GM12873 (cell line): ENCODE results near the gene SMIM23.

Experiments used
- TF ChIP-seq, protein P1 (sequence below): IDR thresholded peaks from 2 replicates; pipeline ENCODE4 v1.5.1; 2012; ENCODE audit warnings: low read depth, mild to moderate bottlenecking, moderate library complexity, low read length, control low read depth; ENCODE audit not compliant: insufficient read depth; ENCODE audit errors: missing control alignments

Gene SMIM23

DNA sequence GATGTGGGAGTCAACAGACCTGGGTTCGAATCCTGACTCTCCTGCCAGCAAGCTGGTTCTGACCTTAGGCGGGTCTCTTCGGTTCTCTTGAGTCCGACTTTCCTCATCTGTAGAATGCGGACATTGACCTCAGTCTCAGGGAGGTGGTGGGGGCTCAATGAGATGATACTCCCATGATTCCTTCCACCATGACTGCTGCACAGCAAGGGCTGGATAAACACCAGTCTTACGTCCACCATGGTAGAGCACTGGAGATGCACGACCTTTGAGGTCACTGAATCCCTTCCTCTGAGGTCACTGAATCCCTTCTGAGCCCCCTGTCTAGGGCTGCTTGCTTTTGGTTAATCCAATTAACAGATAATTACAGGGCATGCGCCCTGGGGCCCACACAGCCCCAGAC is 12.5 kb upstream of the SMIM23 start:
- TF ChIP-seq, protein P1, sequence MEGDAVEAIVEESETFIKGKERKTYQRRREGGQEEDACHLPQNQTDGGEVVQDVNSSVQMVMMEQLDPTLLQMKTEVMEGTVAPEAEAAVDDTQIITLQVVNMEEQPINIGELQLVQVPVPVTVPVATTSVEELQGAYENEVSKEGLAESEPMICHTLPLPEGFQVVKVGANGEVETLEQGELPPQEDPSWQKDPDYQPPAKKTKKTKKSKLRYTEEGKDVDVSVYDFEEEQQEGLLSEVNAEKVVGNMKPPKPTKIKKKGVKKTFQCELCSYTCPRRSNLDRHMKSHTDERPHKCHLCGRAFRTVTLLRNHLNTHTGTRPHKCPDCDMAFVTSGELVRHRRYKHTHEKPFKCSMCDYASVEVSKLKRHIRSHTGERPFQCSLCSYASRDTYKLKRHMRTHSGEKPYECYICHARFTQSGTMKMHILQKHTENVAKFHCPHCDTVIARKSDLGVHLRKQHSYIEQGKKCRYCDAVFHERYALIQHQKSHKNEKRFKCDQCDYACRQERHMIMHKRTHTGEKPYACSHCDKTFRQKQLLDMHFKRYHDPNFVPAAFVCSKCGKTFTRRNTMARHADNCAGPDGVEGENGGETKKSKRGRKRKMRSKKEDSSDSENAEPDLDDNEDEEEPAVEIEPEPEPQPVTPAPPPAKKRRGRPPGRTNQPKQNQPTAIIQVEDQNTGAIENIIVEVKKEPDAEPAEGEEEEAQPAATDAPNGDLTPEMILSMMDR = no peak

DNA sequence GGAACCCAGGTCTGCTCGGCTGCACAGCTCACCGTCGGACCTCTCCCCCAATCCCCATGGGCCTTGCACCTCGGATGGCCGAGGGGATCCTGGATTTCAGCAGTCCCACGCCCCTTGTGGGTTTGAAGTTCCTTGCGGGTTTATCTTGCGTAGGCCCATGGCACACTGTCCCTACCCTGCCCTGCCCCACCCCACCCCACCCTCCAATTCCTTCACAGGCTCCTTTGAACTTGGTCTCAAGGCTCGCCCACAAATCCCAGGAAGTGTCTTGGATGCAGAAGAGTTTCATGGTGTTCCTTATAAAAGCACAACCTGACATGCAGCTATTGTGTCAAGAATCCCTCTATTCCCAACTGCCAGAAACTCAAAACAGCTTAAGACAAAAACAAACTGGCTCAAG is 11.2 kb upstream of the SMIM23 start:
- TF ChIP-seq, protein P1 = no peak

DNA sequence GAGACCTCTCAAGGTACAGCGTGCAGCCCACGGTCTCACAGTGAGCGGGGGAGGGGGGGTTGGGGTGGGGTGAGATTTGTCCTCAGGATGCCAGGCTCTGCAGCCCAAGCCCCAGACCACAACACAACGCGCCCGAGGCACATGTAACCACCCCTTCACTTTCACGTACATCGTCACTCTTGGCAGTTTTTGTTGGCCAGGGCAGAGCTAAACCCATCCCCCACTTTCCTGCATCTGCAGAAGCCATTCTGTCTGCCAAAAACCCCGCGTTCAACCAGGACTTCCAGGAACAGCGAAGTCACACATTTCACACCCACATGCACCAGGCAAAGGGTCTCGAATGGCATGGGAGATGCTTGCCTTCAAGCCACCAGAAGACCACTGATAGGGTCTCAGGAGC is 9.4 kb upstream of the SMIM23 start:
- TF ChIP-seq, protein P1 = no peak

DNA sequence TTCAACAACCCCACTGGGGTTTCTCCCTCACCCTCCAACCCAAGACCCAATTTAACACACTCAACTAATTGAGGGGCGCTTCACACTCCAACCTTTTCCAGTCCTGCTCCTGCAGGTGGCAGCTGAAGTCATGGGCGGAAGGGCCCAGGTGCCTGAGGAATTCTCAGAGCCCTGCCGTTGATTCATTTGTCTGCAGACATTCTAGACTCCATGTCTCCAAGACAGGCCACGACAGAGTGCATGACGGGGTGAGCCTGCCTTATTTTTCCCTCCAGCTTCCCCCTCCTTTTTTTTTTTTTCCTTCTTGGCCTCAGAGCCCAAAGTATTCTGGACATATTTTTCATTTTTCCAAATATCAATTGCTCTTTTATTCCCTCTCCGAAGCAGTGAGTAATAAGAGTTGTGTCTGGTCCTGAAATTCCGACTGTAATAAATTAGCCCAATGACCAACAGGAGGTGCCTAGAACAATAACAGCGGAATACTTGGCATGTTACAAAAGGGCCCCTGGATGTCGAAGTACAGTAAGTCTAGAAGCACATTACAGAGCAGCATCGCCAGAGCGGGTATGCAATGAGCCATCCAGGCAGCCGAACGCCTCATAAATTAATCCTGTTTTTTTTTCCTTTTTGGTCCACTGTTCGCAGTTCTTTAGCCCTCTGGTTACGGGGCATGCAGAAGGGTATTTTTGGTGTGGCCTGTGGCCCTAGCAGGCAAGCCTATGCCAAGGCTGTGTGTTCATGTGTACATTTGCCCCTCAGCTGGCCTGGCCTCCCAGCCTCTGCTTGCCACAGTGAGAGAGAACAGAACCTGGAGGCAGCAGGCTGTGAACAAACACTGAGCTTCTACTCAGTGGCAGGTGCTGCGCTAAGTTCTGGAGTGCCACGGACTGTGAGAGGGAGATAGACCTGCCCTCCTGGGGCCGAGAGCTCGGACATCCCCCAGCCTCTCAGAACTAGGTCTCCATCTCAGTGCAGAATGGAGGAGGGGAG is 8.6 kb upstream of the SMIM23 start:
- TF ChIP-seq, protein P1 = no peak

DNA sequence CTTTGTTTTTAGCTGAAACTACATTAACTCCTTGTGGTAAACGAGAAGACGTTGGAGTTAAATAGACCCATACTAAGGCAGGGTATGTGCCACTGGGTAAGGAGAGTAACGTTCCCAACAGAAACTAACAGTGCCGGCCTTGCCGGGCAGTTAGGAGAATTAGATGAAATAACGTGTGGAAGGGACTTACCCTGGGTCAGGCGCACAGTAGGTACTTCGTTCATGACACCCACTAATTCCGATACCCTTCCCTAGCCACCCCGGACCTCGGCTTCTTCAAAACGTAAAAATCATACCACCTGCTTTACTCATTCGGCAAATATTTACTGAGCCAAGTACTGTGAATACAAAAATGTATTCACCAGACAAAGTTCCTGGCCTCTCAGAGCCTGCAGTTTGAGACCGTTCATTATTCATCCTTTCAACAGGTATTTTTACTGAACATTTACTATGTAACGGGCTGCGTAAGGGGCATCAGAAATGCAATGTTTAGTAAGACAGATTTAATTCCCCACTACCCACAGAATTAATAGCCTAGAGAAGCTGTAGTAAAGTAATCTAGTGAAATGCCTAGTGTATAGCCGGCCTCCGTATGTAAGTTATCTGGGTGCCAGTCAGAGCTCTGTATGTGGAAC is 3.2 kb upstream of the SMIM23 start:
- TF ChIP-seq, protein P1 = no peak

DNA sequence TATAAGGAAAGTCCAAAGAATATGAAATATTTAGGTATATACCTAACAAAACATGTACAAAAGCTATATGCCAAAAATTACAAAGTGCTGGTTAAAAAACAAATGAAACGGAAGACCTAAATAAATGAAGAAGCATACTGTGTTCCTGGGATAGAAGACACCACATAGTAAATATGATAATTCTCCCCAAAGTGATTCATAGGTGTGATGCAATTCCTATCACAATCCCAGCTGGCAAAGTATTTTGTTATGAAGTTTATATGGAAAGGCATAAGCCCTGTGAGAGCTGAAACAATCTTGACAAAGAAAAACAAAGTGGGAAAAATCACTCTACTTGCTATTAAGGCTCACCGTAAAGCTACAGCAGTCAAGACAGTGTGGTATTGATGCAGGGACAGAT is 2.6 kb upstream of the SMIM23 start:
- TF ChIP-seq, protein P1 = no peak

DNA sequence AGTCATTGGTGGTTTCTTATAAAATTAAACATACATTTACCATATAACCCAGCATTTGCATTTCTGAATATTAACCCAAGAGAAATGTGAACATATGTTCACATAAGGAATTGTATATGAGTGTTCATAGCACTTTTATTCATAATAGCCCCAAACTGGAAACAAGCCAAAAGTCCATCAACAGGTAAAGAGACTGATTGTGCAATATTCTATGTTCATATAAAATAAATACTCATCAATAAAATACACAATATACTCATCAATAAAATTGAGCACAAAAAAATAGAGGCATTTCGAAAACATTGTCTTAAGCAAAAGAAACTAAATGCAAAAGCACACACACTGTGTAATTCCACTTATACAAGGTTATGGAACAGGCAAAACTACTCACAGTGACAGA is 3.7 kb downstream of the SMIM23 start:
- TF ChIP-seq, protein P1 = no peak
